GM12801 (cell line): ENCODE results near the gene TSHZ3.

Experiments used
- TF ChIP-seq, protein P1 (sequence below): IDR thresholded peaks from one replicate; pipeline ENCODE4 v1.5.1; 2011; ENCODE audit warnings: control low read depth; ENCODE audit not compliant: insufficient read length; ENCODE audit errors: extremely low read depth

TSHZ3 gene

DNA sequence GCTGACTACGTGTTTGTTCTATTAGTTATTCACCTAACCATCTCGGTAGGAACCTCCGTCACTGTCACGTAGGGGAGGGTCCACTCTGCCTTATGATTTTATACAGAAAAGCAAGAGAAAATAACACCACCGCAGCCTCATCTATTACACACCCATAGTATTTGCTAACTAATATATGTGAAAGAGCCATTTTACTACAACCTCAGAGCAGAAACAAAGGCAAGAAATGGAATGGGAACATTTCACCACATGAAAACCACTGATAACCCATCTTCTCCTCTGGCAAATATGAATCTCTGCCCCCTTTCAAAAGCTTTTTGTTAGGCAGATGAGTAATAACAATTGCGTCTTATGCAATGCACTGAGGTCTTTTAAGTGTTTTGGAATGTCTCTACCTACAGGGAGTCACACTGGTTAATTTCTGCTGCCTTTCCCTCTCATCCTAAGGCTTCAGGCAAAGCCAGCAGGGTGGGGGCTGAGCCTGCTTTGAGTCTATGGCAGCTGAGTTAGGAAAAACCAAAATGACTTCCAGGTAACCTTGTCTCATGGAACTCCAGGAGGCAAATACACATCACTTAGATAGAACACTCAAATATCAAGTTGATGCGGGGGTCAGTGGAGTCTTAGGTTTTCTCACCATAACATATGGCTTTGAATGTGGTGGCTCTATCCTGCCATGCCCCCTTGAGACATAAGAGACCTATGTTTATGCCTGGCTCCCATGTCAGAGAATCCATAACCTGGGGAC lies 15.0 kb downstream of the TSHZ3 start:
- TF ChIP-seq, protein P1, sequence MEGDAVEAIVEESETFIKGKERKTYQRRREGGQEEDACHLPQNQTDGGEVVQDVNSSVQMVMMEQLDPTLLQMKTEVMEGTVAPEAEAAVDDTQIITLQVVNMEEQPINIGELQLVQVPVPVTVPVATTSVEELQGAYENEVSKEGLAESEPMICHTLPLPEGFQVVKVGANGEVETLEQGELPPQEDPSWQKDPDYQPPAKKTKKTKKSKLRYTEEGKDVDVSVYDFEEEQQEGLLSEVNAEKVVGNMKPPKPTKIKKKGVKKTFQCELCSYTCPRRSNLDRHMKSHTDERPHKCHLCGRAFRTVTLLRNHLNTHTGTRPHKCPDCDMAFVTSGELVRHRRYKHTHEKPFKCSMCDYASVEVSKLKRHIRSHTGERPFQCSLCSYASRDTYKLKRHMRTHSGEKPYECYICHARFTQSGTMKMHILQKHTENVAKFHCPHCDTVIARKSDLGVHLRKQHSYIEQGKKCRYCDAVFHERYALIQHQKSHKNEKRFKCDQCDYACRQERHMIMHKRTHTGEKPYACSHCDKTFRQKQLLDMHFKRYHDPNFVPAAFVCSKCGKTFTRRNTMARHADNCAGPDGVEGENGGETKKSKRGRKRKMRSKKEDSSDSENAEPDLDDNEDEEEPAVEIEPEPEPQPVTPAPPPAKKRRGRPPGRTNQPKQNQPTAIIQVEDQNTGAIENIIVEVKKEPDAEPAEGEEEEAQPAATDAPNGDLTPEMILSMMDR: no peak

GRCh38 chr19:31332096-31332495 lies 17.1 kb downstream of the TSHZ3 start:
- TF ChIP-seq, protein P1: no peak

- TF ChIP-seq, protein P1: no peak
These were observed 17.7 kb downstream of the TSHZ3 start for GRCh38 chr19:31331536-31331935.

GRCh38 chr19:31330761-31331160 lies 18.5 kb downstream of the TSHZ3 start:
- TF ChIP-seq, protein P1: no peak

- TF ChIP-seq, protein P1: no peak
These were observed 19.0 kb downstream of the TSHZ3 start for GRCh38 chr19:31330237-31330636.

DNA sequence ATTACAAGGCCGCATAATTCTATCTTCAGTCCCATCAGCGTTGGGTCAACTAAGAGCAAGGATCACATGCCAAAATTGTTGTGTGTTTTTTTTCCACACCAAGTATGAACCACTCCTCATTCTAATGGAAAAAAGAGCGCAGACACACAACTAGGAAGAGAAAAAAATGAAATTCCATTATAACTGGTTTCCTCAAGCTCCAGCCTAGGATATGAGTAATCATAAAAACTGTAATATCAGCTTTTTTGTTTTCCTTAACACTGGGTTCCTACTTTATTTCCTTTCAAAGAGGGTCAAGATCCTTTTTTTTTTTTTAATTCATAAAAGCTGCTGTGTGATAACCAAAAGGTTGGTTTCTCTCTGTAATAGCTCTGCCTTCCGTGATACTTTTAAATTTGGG lies 19.4 kb downstream of the TSHZ3 start:
- TF ChIP-seq, protein P1: no peak

GRCh38 chr19:31328238-31328637 lies 21.0 kb downstream of the TSHZ3 start:
- TF ChIP-seq, protein P1: no peak
